ENCODE measurements around the gene NR3C2.

NR3C2 gene

GRCh38 chr4:148305751-148306150, 136.5 kb downstream of the NR3C2 start:
- no peak overlapping the region for H3K4me3 ChIP-seq (ENCODE audit: low read length)
- no peaks in the 10 kb centered on the region for H4K20me1 ChIP-seq (ENCODE audit: insufficient read depth, low read length)
- no peak overlapping the region for H3K27ac ChIP-seq (ENCODE audit: low read length)
- H2AFZ ChIP-seq (ENCODE audit: low read length) = no peak overlapping the region
- no peaks in the 10 kb centered on the region for H3F3A ChIP-seq (ENCODE audit: insufficient read depth, low read length)
- no peaks in the 10 kb centered on the region for H3K27me3 ChIP-seq (replicated peaks; ENCODE audit: insufficient read depth, low read length)
- no peaks in the 10 kb centered on the region for H3K4me1 ChIP-seq (ENCODE audit: low read length)
- H3K9me2 ChIP-seq (replicated peaks; ENCODE audit: insufficient read depth, low read length) = no peaks in the 10 kb centered on the region
- H3K4me2 ChIP-seq (ENCODE audit: low read depth, low read length) = no peak overlapping the region
- H3K79me2 ChIP-seq (ENCODE audit: low read length) = no peaks in the 10 kb centered on the region
- H3K9me3 ChIP-seq (replicated peaks; ENCODE audit: insufficient read depth, low read length) = no peaks in the 10 kb centered on the region
- no peak for DNase-seq
- H3K9ac ChIP-seq (ENCODE audit: low read length) = no peak overlapping the region
- TF ChIP-seq CTCF (IDR thresholded peaks at IDR 0.05; ENCODE audit: low read length) (no peak), EZH2phosphoT487 (IDR thresholded peaks at IDR 0.05; ENCODE audit: low read length) (no peak), EZH2 (optimal IDR thresholded peaks at IDR 0.05; ENCODE audit: low read depth, low read length) (no peak)
- H3K36me3 ChIP-seq (replicated peaks; ENCODE audit: insufficient read depth, low read length) = no peaks in the 10 kb centered on the region

- DNase-seq = no peak
- Histone ChIP-seq H3K9me3 (replicated peaks; ENCODE audit: insufficient read depth, low read length) (no peaks in the 10 kb centered on the region), H3K79me2 (ENCODE audit: low read length) (no peaks in the 10 kb centered on the region), H2AFZ (ENCODE audit: low read length) (no peak overlapping the region), H3K9me2 (replicated peaks; ENCODE audit: insufficient read depth, low read length) (no peaks in the 10 kb centered on the region), H3K4me2 (ENCODE audit: low read depth, low read length) (no peak overlapping the region), H3K27me3 (replicated peaks; ENCODE audit: insufficient read depth, low read length) (no peaks in the 10 kb centered on the region), H4K20me1 (ENCODE audit: insufficient read depth, low read length) (no peaks in the 10 kb centered on the region), H3K9ac (ENCODE audit: low read length) (no peak overlapping the region), H3K4me3 (ENCODE audit: low read length) (no peak overlapping the region), H3K27ac (ENCODE audit: low read length) (no peak overlapping the region), H3F3A (ENCODE audit: insufficient read depth, low read length) (no peaks in the 10 kb centered on the region), H3K36me3 (replicated peaks; ENCODE audit: insufficient read depth, low read length) (no peaks in the 10 kb centered on the region), H3K4me1 (ENCODE audit: low read length) (no peaks in the 10 kb centered on the region)
- TF ChIP-seq EZH2phosphoT487 (IDR thresholded peaks at IDR 0.05; ENCODE audit: low read length) (no peak), EZH2 (optimal IDR thresholded peaks at IDR 0.05; ENCODE audit: low read depth, low read length) (no peak), CTCF (IDR thresholded peaks at IDR 0.05; ENCODE audit: low read length) (no peak)
Observed at GRCh38 chr4:148302416-148302815, 139.8 kb downstream of the NR3C2 start.

DNA sequence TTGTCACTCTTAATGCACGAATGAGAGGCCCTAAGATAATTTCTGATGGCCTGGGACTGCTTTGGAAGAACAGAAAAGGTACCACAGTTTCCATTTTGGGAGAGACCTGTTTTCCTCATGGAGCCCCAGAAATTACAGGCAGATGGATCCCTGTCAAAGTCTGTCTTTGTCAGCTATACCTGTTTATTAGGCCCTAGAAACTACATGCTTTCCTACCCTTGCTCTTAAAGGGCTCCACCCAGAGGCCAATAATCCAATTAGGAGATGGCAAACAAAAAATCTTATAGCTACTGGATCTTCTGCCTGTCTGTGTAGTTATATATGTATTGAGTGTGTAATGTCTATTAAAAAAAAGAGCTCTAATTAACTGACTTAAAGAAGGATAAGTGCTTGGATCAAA, 141.3 kb downstream of the NR3C2 start:
- no peaks in the 10 kb centered on the region for H3F3A ChIP-seq (ENCODE audit: insufficient read depth, low read length)
- H3K27ac ChIP-seq (ENCODE audit: low read length) = no peak overlapping the region
- H4K20me1 ChIP-seq (ENCODE audit: insufficient read depth, low read length) = no peaks in the 10 kb centered on the region
- H3K27me3 ChIP-seq (replicated peaks; ENCODE audit: insufficient read depth, low read length) = no peaks in the 10 kb centered on the region
- no peak overlapping the region for H3K4me3 ChIP-seq (ENCODE audit: low read length)
- no peak for DNase-seq
- H2AFZ ChIP-seq (ENCODE audit: low read length) = no peak overlapping the region
- H3K9me2 ChIP-seq (replicated peaks; ENCODE audit: insufficient read depth, low read length) = no peaks in the 10 kb centered on the region
- H3K4me1 ChIP-seq (ENCODE audit: low read length) = no peaks in the 10 kb centered on the region
- TF ChIP-seq CTCF (IDR thresholded peaks at IDR 0.05; ENCODE audit: low read length) = no peak
- TF ChIP-seq EZH2 (optimal IDR thresholded peaks at IDR 0.05; ENCODE audit: low read depth, low read length) = no peak
- no peak for TF ChIP-seq EZH2phosphoT487 (IDR thresholded peaks at IDR 0.05; ENCODE audit: low read length)
- H3K36me3 ChIP-seq (replicated peaks; ENCODE audit: insufficient read depth, low read length) = no peaks in the 10 kb centered on the region
- H3K79me2 ChIP-seq (ENCODE audit: low read length) = no peaks in the 10 kb centered on the region
- H3K9me3 ChIP-seq (replicated peaks; ENCODE audit: insufficient read depth, low read length) = no peaks in the 10 kb centered on the region
- no peak overlapping the region for H3K4me2 ChIP-seq (ENCODE audit: low read depth, low read length)
- no peak overlapping the region for H3K9ac ChIP-seq (ENCODE audit: low read length)
